GM18907 (cell line): ENCODE measurements around the gene RNF224.
A peak's percentile ranks its signal among the peaks of the same experiment; 100 is the strongest.
"Not testable (repeated sequence)": the region's sequence is repeated elsewhere in the genome, so short reads cannot be mapped to it uniquely, and the experiment has no call there.

Experiments
- ATAC-seq: cut with Tn5 transposase; IDR thresholded peaks from one replicate; pipeline ENCODE4 v1.9.1; 2021; ENCODE audit warnings: mild to moderate bottlenecking, moderate library complexity; ENCODE audit not compliant: unreplicated experiment

RNF224 gene

GRCh38 chr9:137236936-137237421 lies 9.7 kb downstream of the RNF224 start:
- ATAC-seq: no peak

DNA sequence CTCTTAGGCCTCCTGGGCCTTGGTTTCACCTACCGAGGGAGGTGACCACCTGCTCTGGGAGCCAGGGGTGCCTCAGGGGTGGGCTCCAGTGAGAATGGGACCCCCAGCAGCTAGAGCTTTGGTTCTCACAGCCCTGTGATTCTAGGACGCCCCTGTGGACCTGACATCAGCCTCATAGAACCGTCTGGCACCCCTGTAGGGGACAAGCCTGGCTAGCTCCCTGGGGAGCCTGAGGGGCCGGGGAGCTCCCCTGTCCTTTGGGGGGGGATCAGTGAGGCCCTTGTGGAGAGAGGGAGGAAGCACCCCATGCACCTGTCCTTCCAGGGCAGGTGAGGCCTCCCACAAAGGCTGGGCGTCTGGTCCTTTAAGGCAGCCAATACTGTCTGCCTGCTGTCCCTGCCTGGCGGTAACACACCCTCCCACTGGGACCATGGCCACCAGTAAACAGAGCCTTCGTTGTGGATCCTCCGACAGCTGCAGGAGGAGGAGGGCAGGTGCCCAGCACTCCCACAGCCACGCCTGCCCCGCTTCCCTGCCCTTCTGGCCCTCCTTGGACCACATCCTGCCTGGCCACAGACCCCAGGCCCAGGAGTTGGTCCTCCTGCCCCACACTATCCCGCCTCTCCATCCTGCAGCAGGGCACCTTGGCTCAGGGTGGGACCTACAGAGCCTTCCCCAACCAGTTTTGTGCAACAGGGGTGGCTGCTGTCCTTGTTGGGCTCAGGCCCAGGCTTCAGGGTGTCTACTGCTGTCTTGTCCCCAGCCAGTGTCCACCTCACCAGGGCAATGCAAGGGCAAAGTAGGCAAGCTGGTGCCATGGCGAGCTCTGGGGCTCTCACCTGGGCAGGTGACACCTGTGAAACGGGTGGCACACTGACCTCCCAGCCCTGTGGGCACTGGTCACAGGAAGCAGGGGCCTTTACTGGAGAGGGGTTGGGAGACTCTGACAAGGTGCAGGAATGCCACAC lies 10.7 kb downstream of the RNF224 start:
- no peak for ATAC-seq

GRCh38 chr9:137239541-137240200 lies 12.4 kb downstream of the RNF224 start:
- not testable (repeated sequence) for ATAC-seq

GRCh38 chr9:137240318-137240840 lies 13.1 kb downstream of the RNF224 start:
- peak; percentile 30 for ATAC-seq

- peak; percentile 77 for ATAC-seq
Measured at GRCh38 chr9:137240841-137241489, 13.7 kb downstream of the RNF224 start, which contains the start of gene TUBB4B. Gene TUBB4B, plus strand, starts transcription at chr9:137241287. Its CDS starts 74 bp downstream, at chr9:137241361.

DNA sequence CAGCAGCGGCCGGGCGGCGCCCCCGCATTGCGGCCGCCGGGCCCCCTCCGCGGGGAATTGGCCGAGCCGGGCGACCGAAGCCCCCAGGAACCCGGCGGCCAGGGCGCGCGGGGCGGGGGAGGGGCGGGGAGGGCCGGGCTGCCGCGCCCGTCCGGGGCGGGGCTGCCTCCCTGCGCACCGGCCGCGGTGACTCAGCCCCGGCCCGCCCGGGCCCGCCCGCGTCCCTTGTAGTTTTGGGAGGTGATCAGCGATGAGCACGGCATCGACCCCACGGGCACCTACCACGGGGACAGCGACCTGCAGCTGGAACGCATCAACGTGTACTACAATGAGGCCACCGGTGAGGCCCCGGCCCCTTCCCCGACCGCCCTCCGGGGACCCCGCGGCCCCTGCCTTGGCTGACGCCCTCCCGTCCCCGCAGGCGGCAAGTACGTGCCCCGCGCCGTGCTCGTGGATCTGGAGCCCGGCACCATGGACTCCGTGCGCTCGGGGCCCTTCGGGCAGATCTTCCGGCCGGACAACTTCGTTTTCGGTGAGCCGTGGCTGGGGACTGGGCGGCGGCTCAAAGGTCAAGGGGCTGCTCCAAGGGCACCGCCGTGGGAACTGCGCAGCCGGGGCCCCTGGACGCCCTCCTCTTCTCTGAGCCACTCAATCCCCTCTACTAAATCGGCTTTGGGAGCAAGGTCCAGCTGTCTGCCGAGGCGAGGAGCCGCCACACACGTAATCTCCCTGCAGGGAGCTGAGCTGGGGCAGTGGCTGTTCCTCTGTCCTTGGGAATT lies 14.4 kb downstream of the RNF224 start:
- ATAC-seq: peak; percentile 3

DNA sequence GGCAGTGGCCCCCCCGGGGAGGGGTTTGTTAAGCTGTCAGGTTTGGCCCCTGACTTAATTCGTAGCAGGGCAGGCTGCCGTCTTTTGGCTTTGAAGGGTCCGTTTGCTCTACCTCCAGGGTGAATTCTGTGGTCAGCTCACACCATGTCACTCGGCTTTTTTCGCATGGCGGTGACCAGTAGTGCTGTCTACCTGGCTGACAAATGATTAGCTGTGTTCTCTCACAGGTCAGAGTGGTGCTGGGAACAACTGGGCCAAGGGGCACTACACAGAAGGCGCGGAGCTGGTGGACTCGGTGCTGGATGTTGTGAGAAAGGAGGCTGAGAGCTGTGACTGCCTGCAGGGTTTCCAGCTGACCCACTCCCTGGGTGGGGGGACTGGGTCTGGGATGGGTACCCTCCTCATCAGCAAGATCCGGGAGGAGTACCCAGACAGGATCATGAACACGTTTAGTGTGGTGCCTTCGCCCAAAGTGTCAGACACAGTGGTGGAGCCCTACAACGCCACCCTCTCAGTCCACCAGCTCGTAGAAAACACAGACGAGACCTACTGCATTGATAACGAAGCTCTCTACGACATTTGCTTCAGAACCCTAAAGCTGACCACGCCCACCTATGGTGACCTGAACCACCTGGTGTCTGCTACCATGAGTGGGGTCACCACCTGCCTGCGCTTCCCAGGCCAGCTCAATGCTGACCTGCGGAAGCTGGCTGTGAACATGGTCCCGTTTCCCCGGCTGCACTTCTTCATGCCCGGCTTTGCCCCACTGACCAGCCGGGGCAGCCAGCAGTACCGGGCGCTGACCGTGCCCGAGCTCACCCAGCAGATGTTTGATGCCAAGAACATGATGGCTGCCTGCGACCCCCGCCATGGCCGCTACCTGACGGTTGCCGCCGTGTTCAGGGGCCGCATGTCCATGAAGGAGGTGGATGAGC lies 15.2 kb downstream of the RNF224 start:
- ATAC-seq: no peak

GRCh38 chr9:137243266-137243625 lies 15.9 kb downstream of the RNF224 start:
- not testable (repeated sequence) for ATAC-seq

- no peak for ATAC-seq
Measured at GRCh38 chr9:137243626-137244485, 16.6 kb downstream of the RNF224 start.

GRCh38 chr9:137244486-137245449 lies 17.5 kb downstream of the RNF224 start:
- no peak for ATAC-seq

DNA sequence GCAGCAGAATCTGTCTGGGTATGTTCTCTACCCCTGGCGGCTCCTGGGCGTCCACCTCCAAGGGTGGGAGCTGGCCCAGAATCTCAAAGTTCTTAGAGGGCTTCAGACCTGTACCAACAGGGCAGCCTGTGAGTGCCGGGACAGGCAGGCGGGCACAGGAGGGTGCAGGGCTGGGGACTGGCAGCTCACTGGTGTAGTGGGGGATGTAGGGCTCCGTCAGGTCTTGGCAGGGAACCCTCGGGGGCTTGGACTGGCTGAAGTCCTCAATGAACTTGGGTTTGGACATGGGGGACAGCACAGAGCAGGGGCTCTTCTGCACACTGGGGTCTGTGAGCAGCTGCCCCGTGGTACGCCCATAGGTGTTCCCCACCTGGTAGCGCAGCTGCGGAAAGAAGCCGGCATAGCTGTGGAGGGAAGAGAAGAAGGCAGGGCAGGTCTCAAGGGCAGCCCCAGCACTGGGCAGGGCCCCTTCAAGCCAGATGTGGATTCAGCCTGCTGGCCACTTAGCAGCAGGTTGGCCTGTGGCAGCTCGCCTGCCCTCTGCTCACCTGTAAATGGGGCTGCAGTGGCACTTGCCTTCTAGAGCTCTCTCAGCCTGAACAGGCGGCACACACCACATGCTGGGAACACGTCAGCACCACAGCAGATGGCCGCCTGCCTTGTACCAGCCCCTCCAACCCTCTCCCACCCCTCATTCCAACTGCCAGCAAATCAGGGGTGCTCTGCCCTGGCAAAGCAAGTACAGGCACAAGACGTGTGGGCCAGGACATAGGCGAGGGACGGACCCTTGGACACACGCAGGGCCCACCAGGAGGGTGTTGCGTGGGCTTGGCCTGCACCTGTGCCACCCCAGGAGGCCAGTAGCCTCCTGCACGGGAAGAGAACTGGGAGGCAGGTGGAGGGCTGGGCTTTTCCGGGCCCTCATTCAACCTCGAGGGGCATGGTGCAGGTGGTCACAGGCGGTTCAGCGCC lies 18.4 kb downstream of the RNF224 start:
- no peak for ATAC-seq

DNA sequence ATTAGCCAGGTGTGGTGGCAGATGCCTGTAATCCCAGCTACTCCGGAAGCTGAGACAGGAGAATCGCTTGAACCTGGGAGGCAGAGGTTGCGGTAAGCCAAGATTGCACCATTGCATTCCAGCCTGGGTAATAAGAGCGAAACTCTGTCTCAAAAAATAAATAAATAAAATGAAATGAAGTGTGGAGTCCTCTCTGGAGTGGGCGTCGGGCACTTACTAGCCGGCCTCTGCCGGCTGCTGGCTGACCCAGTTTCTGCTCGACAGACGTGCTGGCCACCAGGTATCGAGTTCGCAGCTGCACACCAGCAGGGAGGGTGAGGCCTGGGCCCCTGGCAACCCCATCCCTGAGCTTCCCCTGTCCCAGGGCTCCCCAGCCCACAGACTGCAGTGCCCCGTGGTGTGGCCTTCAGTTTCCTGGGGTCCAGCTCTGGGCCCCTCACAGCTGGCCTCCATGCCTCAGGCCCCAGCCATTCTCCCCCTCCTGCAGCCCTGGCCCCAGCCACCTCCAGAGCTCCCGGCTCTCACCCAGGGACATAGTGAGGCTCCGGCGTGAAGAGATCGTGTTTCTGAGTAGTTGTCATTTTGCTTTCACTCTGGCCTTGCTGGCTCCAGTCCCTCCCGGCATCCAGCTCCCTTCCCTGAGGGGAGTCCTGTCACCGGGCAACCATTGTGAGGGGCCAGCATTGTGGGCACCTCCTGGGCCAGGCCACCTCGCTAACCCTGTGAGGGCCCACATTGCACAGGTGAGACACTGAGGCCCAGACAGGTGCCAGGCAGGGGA lies 20.0 kb downstream of the RNF224 start:
- no peak for ATAC-seq

DNA sequence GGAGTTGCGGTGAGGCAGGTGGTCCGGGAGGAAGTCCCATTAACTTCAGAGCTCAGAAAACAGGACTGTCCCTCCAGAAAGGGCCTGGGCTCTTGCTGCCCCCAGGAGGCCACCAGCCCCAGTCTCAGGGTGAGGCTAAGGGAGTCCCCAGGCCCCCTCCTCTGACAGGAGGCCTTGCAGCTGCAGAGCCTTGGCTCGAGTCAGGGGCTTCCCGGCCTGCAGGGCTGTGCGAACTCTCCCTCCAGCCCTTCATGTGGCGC lies 20.5 kb downstream of the RNF224 start:
- no peak for ATAC-seq

DNA sequence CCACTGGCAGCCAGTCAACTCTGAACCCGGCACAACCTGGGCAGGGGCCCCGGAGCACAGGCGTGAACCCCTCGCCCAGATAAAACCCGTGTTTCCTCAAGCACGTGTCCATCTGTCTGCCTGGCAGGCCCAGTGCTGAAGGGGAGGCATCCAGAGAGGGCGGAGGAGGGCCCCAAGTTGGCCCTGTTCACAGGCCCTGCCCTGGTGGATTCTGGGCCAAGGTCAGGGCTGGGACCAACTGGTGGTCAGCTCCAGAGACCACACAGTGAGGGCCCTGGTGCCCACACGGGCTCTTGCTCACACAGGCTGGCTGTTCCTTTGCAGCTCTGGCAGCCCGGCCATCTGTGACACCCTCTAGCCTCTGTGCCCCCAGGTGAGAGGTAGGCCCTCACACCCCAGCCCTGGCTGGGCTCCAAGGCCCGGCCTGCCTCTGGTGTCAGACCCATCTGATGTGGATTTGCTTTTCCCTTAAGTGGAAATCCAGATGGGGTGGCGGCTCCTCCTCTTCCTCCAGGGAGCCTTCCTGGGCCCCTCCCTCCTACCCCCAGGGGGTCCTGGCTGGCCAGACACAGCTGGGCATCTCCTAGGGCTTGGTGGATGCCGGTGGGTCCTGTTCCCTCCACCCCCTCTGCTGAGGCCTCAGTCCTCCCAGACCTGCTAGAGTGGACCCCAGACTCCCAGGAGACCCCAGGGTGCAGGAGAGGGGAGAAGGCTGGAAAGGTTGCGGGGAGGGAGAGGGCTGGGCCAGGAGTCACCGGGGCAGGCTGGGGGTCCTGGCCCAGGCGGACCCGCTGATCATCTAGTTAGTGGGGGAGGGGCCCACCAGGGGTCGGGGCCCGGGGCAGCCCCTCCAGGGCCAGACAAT lies 23.3 kb downstream of the RNF224 start:
- ATAC-seq: no peak

DNA sequence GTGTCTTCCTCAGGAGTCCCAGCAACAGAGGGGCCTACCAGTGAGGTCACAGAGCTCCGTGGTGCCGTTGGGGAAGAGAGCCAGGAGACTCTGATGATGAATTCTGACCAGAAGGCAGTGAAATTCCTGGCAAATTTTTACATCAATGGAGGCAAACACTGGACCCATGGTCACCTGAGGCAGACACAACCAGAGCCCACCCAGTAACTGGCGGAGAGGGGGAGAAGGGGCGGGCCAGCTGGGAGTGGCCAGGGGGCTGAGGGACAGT lies 23.8 kb downstream of the RNF224 start, which contains the start of gene STPG3:
STPG3 (plus strand) TSS at position 93 of the 268 bp plus-strand sequence; CDS start at position 94, 1 bp downstream.
- ATAC-seq: no peak
